KOPT-K1 (cell line): ENCODE data around the gene CDH15.
"Not testable (repeated sequence)": the region's sequence is repeated elsewhere in the genome, so short reads cannot be mapped to it uniquely, and the experiment has no call there.

Experiments
- H3K27ac ChIP-seq: fragments of 200-600 bp; sonication (generic); 2 replicates; pipeline ENCODE4 v1.5.1; 2016; ENCODE audit warnings: antibody characterized with exemption, mild to moderate bottlenecking, low read depth, low read length; ENCODE audit not compliant: poor library complexity, severe bottlenecking
- H3K36me3 ChIP-seq: fragments of 200-600 bp; sonication (generic); 2 replicates; pipeline ENCODE4 v1.5.1; 2017; ENCODE audit warnings: antibody characterized with exemption, mild to moderate bottlenecking, low read length, moderate library complexity; ENCODE audit not compliant: insufficient read depth
- H3K9me3 ChIP-seq: fragments of 200-600 bp; sonication (generic); 2 replicates; pipeline ENCODE4 v1.5.1; 2017; ENCODE audit warnings: antibody characterized with exemption, low read length, mild to moderate bottlenecking; ENCODE audit not compliant: insufficient read depth, poor library complexity, severe bottlenecking

CDH15 gene

DNA sequence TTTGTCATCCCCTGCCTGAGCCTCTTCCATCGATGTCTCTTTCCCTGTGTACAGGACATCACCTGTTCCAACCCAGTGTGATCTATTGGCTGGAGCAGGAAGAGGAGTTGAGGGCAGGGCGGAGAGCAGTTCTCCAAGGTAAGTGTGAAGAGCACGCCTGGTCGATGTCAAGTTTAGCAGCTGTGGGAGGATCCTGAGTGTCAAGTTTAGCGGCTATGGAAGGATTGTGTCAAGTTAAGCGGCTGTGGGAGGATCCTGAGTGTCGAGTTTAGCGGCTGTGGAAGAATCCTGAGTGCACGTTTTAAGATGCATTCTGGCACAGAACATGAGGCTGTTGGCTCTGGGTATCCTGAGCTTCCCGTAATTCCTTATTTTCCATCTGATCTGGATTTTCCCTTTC lies 53.1 kb downstream of the CDH15 start:
- H3K27ac ChIP-seq, result no peak overlapping the region
- H3K9me3 ChIP-seq, result peaks cover 16% of the 10 kb centered on the region
- peaks cover 90% of the 10 kb centered on the region for H3K36me3 ChIP-seq

DNA sequence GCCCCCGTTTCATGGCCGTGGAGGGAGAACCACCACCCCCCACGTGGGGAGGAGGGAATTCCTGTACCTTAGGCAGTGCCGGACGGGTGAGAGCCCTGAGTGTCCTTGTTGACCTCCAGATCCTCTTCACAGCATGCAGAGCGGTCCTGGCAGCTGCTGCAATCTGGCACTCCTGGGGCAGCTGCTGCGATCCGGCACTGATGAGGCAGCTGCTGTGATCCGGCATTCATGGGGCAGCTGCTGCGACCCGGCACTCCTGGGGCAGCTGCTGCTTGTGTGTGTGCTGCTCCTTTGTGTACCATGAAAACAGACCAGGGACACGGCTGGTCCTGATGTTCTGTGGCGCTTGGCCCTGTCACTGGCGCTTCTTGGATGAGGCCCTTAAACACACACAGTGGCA lies 58.7 kb downstream of the CDH15 start:
- Histone ChIP-seq H3K9me3 (peaks cover 16% of the 10 kb centered on the region), H3K36me3 (peaks cover 92% of the 10 kb centered on the region), H3K27ac (no peak overlapping the region)

GRCh38 chr16:89232107-89232506 lies 60.6 kb downstream of the CDH15 start:
- Histone ChIP-seq H3K9me3 (peaks cover 9% of the 10 kb centered on the region), H3K27ac (no peak overlapping the region), H3K36me3 (peaks cover 73% of the 10 kb centered on the region)

- no peak overlapping the region for H3K27ac ChIP-seq
- no peaks in the 10 kb centered on the region for H3K9me3 ChIP-seq
- H3K36me3 ChIP-seq, result peaks cover 55% of the 10 kb centered on the region
Observed at GRCh38 chr16:89233678-89234490, 62.3 kb downstream of the CDH15 start.

GRCh38 chr16:89237733-89238132 lies 66.2 kb downstream of the CDH15 start:
- no peaks in the 10 kb centered on the region for H3K9me3 ChIP-seq

GRCh38 chr16:89241187-89242007 lies 69.8 kb downstream of the CDH15 start:
- Histone ChIP-seq H3K9me3 (no peaks in the 10 kb centered on the region), H3K36me3 (no peaks in the 10 kb centered on the region), H3K27ac (peak overlapping the region; percentile 75)

More at GRCh38 chr16:89237733-89238132, 66.2 kb downstream of the CDH15 start:
- Histone ChIP-seq H3K27ac (no peak overlapping the region), H3K36me3 (peaks cover 17% of the 10 kb centered on the region)

- no peak overlapping the region for H3K27ac ChIP-seq
- no peaks in the 10 kb centered on the region for H3K36me3 ChIP-seq
- H3K9me3 ChIP-seq, result no peaks in the 10 kb centered on the region
Observed at GRCh38 chr16:89242795-89243200, 71.2 kb downstream of the CDH15 start.

DNA sequence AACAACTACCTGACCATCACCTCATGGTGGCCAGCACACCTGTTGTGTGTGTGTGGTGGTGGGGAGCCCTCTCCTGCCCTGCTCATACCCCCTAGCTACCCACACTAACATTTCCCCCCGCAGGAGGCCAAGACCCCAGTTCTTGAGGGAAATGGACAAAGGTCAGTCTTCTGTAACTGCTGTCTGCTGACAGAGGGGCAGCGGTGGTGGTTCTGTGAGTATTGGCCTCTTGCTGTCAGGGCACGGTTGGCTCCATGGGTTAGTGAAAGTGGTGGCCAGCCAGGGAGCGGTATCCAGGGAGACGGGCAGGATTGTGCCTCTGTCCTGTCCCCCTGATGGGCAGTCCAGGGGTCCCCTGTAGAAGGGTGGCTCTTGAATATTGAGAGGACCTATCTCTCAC lies 72.1 kb downstream of the CDH15 start:
- H3K27ac ChIP-seq, result no peak overlapping the region
- H3K9me3 ChIP-seq, result peaks cover 7% of the 10 kb centered on the region
- H3K36me3 ChIP-seq, result no peaks in the 10 kb centered on the region

DNA sequence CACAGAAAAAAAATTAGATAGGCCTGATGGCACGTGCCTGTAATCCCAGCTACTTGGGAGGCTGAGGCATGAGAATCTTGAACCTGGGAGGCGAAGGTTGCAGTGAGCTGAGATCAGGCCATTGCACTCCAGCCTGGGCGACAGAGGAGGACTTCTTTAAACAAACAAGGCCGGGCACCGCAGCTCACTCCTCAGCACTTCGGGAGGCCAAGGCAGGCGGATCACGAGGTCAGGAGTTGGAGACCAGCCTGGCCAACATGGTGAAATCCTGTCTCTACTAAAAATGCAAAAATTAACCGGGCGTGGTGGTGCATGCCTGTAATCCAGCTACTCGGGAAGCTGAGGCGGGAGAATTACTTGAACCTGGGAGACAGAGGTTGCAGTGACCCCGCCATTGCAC lies 72.7 kb downstream of the CDH15 start:
- H3K9me3 ChIP-seq, result peaks cover 12% of the 10 kb centered on the region
- H3K36me3 ChIP-seq, H3K27ac ChIP-seq: not testable (repeated sequence)

DNA sequence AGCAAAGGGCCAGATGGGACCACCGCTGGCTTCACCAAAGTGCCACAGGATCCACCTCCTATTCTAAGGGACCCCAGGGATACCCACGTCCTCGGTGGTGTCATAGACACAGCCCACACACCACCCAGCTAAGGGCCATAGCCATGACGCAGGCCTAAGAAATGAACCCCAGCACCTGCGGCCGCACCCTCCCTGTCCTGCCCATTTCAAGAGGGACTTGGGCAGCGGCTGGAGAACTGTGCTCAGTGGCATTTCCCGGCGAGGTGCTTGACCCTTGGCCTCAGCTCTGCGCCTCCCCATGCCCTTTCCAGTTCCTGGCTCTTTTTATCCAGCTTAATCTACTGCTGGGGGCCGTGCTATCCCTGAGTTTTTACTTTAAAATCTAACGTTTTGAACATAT lies 73.2 kb downstream of the CDH15 start:
- Histone ChIP-seq H3K36me3 (no peaks in the 10 kb centered on the region), H3K9me3 (peaks cover 13% of the 10 kb centered on the region), H3K27ac (no peak overlapping the region)
